Neural cell (in vitro differentiated cells): Measurements from ENCODE around the gene SLC6A17. TPM values are rescaled to one million over a fixed set of nuclear protein-coding genes. Genes with fewer than 3 reads are reported as not detected.

Experiments
- H2AFZ ChIP-seq: fragments of 200-600, 300-800 bp; sonication (generic), shearing (Covaris generic); 2 replicates; pipeline ENCODE4 v1.6.0; 2014; ENCODE audit warnings: low read depth, mild to moderate bottlenecking, antibody characterized with exemption, low read length, moderate library complexity
- H3F3A ChIP-seq: fragments of 200-600 bp; shearing (Covaris generic); 2 replicates; pipeline ENCODE4 v1.6.1; 2016; ENCODE audit warnings: mild to moderate bottlenecking, moderate library complexity, mixed read lengths, antibody characterized with exemption, low read length; ENCODE audit not compliant: insufficient read depth, poor library complexity, severe bottlenecking
- H3K27ac ChIP-seq: fragments of 200-600, 300-800 bp; sonication (generic), shearing (Covaris generic); 2 replicates; pipeline ENCODE4 v1.5.1; 2014; ENCODE audit warnings: mild to moderate bottlenecking, low read length, moderate library complexity
- H3K27me3 ChIP-seq: fragments of 300-800, 200-600 bp; sonication (generic), shearing (Covaris generic); 2 replicates; pipeline ENCODE4 v1.6.0; 2014; ENCODE audit warnings: mild to moderate bottlenecking, low read depth, low read length, moderate library complexity; ENCODE audit not compliant: insufficient read depth
- H3K36me3 ChIP-seq: fragments of 300-800, 200-600 bp; sonication (generic), shearing (Covaris generic); 2 replicates; pipeline ENCODE4 v1.5.1; 2014; ENCODE audit warnings: mild to moderate bottlenecking, antibody characterized with exemption, low read length, moderate library complexity; ENCODE audit not compliant: insufficient read depth
- H3K4me2 ChIP-seq: fragments of 300-800, 200-600 bp; sonication (generic), shearing (Covaris generic); 2 replicates; pipeline ENCODE4 v1.6.0; 2014; ENCODE audit warnings: mild to moderate bottlenecking, low read length
- H3K4me3 ChIP-seq: fragments of 300-800, 200-600 bp; sonication (generic), shearing (Covaris generic); 2 replicates; pipeline ENCODE4 v1.5.1; 2014; ENCODE audit warnings: mild to moderate bottlenecking, low read length, moderate library complexity
- H3K79me2 ChIP-seq: fragments of 200-600 bp; shearing (Covaris generic); replicated peaks from 2 replicates; pipeline ENCODE4 v1.6.0; 2014; ENCODE audit warnings: mild to moderate bottlenecking, low read length, moderate library complexity; ENCODE audit not compliant: insufficient read depth
- H3K9ac ChIP-seq: fragments of 300-800, 200-600 bp; sonication (generic), shearing (Covaris generic); 2 replicates; pipeline ENCODE4 v1.6.1; 2016; ENCODE audit warnings: mild to moderate bottlenecking, low read length, mixed read lengths
- H3K9me2 ChIP-seq: fragments of 200-600 bp; shearing (Covaris generic); 2 replicates; pipeline ENCODE4 v1.6.1; 2016; ENCODE audit warnings: mild to moderate bottlenecking, low read length, mixed read lengths; ENCODE audit not compliant: insufficient read depth
- H3K9me3 ChIP-seq: fragments of 200-600, 300-800 bp; sonication (generic), shearing (Covaris generic); 2 replicates; pipeline ENCODE4 v1.6.1; 2016; ENCODE audit warnings: mild to moderate bottlenecking, mixed run types, low read length, moderate library complexity, mixed read lengths
- H4K20me1 ChIP-seq: fragments of 200-600 bp; shearing (Covaris generic); 2 replicates; pipeline ENCODE4 v1.6.1; 2016; ENCODE audit warnings: mild to moderate bottlenecking, mixed run types; ENCODE audit not compliant: insufficient read depth
- EP300 ChIP-seq: fragments of 450-650 bp; conservative IDR thresholded peaks from 2 replicates; pipeline ENCODE4 v1.6.1; 2014; ENCODE audit warnings: antibody characterized with exemption, mild to moderate bottlenecking, moderate library complexity; ENCODE audit not compliant: poor library complexity, severe bottlenecking
- EZH2 ChIP-seq: fragments of 200-600, 300-800 bp; shearing (Covaris generic), sonication (generic); IDR thresholded peaks from 2 replicates; pipeline ENCODE4 v1.6.1; 2014; ENCODE audit warnings: antibody characterized with exemption, low read length, borderline replicate concordance, mild to moderate bottlenecking; ENCODE audit not compliant: insufficient read depth, poor library complexity, severe bottlenecking
- MXI1 ChIP-seq: fragments of 450-650 bp; conservative IDR thresholded peaks from 2 replicates; pipeline ENCODE4 v1.6.1; 2014; ENCODE audit warnings: antibody characterized with exemption, mild to moderate bottlenecking; ENCODE audit not compliant: poor library complexity, severe bottlenecking
- POLR2AphosphoS5 ChIP-seq: IDR thresholded peaks from 2 replicates; pipeline ENCODE4 v1.6.1; 2012
- RAD21 ChIP-seq: fragments of 450-650 bp; conservative IDR thresholded peaks from 2 replicates; pipeline ENCODE4 v1.6.1; 2014; ENCODE audit warnings: antibody characterized with exemption, mild to moderate bottlenecking, moderate library complexity
- REST ChIP-seq: IDR thresholded peaks from 2 replicates; pipeline ENCODE4 v1.6.1; 2012; ENCODE audit warnings: borderline replicate concordance
- SMC3 ChIP-seq: fragments of 450-650 bp; conservative IDR thresholded peaks from 2 replicates; pipeline ENCODE4 v1.6.1; 2014; ENCODE audit warnings: antibody characterized with exemption, mild to moderate bottlenecking, moderate library complexity; ENCODE audit not compliant: poor library complexity
- TAF1 ChIP-seq: IDR thresholded peaks from 2 replicates; pipeline ENCODE4 v1.6.1; 2012; ENCODE audit warnings: low read depth
- polyA plus RNA-seq: library from polyadenylated mRNA; depleted of rRNA; stranded (reverse); fragments of >200 nt; gene quantifications from 2 replicates; pipeline ENCODE4 v1.2.3, GENCODE V29; 2014
- TF ChIP-seq, protein P1 (sequence below): fragments of 450-650 bp; IDR thresholded peaks from 2 replicates; pipeline ENCODE4 v1.5.1; 2014; ENCODE audit warnings: antibody characterized with exemption, mild to moderate bottlenecking, moderate library complexity; ENCODE audit not compliant: poor library complexity, severe bottlenecking

SLC6A17 gene
- polyA plus RNA-seq, 1 donor from 2014 or later = 3.5 TPM

- Histone ChIP-seq H3F3A (no peaks in the 10 kb centered on the region), H4K20me1 (no peaks in the 10 kb centered on the region), H3K9me3 (no peaks in the 10 kb centered on the region), H3K9me2 (no peaks in the 10 kb centered on the region), H3K4me2 (no peak overlapping the region), H3K4me3 (no peak overlapping the region), H3K27ac (no peak overlapping the region), H2AFZ (no peak overlapping the region), H3K36me3 (no peaks in the 10 kb centered on the region), H3K9ac (no peak overlapping the region), H3K79me2 (no peaks in the 10 kb centered on the region), H3K27me3 (peaks cover 9% of the 10 kb centered on the region)
- TF ChIP-seq SMC3 = no peak
- no peak for TF ChIP-seq EP300
- TF ChIP-seq MXI1 = no peak
- TF ChIP-seq REST = no peak
- no peak for TF ChIP-seq EZH2
- TF ChIP-seq POLR2AphosphoS5 = no peak
- TF ChIP-seq RAD21 = no peak
- TF ChIP-seq, protein P1, sequence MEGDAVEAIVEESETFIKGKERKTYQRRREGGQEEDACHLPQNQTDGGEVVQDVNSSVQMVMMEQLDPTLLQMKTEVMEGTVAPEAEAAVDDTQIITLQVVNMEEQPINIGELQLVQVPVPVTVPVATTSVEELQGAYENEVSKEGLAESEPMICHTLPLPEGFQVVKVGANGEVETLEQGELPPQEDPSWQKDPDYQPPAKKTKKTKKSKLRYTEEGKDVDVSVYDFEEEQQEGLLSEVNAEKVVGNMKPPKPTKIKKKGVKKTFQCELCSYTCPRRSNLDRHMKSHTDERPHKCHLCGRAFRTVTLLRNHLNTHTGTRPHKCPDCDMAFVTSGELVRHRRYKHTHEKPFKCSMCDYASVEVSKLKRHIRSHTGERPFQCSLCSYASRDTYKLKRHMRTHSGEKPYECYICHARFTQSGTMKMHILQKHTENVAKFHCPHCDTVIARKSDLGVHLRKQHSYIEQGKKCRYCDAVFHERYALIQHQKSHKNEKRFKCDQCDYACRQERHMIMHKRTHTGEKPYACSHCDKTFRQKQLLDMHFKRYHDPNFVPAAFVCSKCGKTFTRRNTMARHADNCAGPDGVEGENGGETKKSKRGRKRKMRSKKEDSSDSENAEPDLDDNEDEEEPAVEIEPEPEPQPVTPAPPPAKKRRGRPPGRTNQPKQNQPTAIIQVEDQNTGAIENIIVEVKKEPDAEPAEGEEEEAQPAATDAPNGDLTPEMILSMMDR = no peak
These were observed 66.7 kb downstream of the SLC6A17 start for GRCh38 chr1:110216844-110217444.

DNA sequence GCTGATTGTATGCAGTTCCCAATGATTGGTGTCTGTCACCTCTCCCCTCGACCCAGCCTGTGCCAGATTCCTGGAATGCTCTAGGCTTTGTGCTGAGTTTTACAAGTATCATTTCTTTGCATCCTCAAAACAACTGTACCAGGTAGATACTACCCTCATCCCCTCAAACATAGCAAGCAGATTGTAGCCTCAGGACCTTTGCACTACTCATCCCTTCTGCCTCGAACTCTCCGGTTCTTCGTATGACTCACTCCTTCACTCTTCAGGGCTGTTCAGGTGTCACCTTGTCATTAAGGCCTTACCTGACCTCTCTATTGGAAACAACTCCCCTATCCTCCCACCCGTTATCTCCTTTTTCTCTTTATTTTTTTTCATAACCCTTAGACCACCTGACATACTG, 67.8 kb downstream of the SLC6A17 start:
- Histone ChIP-seq H3K36me3 (no peaks in the 10 kb centered on the region), H3K4me2 (no peak overlapping the region), H3F3A (no peaks in the 10 kb centered on the region), H4K20me1 (no peaks in the 10 kb centered on the region), H3K9me2 (no peaks in the 10 kb centered on the region), H3K27ac (no peak overlapping the region), H3K9ac (no peak overlapping the region), H2AFZ (no peak overlapping the region), H3K79me2 (no peaks in the 10 kb centered on the region), H3K9me3 (no peaks in the 10 kb centered on the region), H3K4me3 (no peak overlapping the region), H3K27me3 (no peaks in the 10 kb centered on the region)
- TF ChIP-seq, protein P1 = no peak
- no peak for TF ChIP-seq TAF1
- no peak for TF ChIP-seq EP300
- TF ChIP-seq MXI1 = no peak
- no peak for TF ChIP-seq RAD21
- no peak for TF ChIP-seq REST
- no peak for TF ChIP-seq SMC3
- TF ChIP-seq EZH2 = no peak
